GM18909 (cell line): ENCODE measurements around the gene RAB40C.

Experiments used
- ATAC-seq: cut with Tn5 transposase; IDR thresholded peaks from one replicate; pipeline ENCODE4 v1.9.1; 2021; ENCODE audit warnings: mild to moderate bottlenecking; ENCODE audit not compliant: unreplicated experiment, poor library complexity

Gene RAB40C

DNA sequence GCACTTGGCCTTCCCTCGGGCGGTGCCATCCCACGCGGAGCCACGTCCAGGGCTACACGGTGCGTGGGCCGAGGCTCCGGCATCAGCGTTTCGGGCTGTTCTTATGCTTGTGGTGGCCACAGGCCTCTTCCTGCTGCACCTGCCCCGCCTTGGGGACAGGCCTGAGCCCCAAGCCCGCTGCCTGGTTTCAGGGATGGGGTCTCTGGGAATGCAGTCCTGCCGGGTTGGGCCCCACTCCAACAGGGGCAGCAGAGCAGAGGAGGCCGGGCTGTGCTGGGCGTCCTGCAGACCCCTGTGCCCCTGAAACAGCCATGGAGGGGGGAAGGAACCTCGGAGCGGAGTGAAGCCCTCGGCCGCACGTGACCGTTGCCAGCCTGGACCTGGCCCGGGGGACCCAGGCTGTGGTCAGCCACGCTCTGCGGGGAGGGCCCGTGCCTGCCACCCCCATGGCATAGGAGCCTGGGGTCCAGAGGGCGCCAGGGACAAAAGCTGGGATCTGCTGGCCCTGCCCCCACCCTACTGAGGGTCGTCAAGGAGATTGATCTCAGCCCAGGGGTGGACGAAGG, 40.5 kb downstream of the RAB40C start:
- no peak for ATAC-seq

DNA sequence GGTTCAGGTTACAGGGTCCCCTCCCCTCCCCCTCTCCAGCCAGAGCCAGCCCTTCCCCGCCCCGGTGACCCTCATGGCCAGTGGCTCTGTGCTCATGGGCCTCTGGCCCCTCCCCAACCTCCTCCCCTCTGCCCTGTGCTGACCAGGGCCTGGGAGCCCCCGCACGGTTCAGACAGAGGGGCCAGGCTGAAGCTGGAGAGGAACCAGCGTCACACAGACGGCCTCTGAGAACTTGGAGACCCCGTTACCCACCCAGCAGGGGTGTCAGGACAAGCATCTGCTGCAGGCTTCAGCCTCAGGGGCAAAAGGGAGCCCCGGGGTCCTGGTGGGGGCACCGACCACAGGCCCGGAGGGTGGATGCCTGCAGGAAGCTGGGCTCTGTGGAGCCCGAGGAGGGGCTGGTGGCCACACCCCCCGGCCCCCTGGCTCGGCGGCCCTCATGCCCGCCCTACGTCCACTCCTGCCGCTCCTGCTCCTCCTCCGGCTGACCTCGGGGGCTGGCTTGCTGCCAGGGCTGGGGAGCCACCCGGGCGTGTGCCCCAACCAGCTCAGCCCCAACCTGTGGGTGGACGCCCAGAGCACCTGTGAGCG, 41.0 kb downstream of the RAB40C start, which contains the start of gene WFIKKN1:
Gene WFIKKN1, plus strand, starts transcription at position 171 of the 591 bp plus-strand sequence. Its CDS starts 269 bp downstream, at position 440.
- no peak for ATAC-seq

DNA sequence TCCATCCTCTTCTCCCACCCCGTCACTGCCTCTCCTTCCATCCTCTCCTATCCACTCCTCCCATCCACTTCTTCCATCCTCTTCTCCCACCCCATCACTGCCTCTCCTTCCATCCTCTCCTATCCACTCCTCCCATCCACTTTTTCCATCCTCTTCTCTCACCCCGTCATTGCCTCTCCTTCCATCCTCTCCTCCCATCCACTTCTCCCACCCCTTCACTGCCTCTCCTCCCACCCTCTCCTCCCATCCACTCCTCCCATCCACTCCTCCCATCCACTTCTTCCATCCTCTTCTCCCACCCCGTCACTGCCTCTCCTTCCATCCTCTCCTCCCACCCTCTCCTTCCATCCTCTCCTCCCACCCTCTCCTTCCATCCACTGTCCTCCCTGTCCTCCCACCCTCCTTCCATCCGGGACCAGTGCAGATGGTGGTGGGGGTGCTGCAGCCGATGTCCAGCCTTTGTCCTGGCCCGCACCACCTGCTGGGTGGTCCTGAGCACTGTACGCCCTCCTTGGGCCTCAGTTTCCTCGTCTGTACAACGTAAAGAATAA, 42.0 kb downstream of the RAB40C start:
- no peak for ATAC-seq

GRCh38 chr16:632486-633335, 42.8 kb downstream of the RAB40C start:
- ATAC-seq, result no peak

- ATAC-seq, result no peak
These were observed 43.6 kb downstream of the RAB40C start for GRCh38 chr16:633336-634050.

GRCh38 chr16:634051-634670, 44.3 kb downstream of the RAB40C start:
- no peak for ATAC-seq

DNA sequence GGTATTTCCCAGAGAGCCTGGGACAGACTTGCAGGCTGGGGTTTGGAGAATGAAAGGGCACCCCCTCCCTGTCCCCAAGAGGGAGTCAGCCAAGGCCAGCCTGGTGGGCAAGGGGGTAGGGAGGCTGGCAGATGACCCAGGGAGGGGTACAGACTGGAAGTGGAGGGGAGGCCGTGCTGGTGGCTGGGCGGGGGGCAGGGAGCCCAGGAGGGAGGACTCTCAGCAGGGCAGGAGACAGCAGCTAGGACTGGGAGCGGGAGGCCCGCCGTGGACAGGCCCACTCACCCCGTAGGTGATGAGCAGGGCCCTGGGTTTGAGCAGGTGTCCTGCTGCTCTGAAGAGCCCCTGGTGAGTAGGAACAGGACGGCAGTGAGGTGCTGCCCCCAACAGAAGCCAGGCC, 45.1 kb downstream of the RAB40C start:
- ATAC-seq, result no peak

DNA sequence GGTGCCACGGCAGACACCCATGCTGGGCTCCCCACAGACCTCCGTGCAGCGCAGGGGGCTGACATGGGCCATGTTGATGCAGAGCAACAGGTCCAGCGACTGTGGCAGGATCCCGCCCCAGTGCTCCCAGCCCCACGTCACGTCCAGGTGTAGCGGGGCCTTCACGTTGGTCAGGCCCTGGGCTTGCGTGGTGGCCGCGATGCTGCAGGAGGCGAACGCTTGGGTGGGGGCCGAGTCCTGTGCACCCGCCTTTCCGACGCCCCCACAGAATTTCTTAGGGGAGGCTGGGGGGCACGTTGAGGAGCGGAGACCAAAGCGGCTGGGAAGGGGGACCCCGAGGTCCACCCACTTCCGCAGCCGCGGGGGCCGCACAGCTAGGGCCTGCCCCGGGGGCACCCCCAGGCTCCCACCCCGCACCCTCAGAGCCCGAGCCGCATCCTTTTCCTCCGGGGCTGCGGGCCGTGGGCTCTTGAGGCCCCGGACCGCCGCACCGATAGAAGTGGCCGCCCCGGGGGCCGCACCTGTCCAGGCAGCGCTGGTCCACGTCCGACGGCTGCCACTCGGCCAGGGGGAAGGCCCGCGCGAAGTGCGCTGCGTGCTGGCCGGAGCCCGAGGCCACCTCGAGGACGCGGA, 45.8 kb downstream of the RAB40C start:
- peak; percentile 3 for ATAC-seq

DNA sequence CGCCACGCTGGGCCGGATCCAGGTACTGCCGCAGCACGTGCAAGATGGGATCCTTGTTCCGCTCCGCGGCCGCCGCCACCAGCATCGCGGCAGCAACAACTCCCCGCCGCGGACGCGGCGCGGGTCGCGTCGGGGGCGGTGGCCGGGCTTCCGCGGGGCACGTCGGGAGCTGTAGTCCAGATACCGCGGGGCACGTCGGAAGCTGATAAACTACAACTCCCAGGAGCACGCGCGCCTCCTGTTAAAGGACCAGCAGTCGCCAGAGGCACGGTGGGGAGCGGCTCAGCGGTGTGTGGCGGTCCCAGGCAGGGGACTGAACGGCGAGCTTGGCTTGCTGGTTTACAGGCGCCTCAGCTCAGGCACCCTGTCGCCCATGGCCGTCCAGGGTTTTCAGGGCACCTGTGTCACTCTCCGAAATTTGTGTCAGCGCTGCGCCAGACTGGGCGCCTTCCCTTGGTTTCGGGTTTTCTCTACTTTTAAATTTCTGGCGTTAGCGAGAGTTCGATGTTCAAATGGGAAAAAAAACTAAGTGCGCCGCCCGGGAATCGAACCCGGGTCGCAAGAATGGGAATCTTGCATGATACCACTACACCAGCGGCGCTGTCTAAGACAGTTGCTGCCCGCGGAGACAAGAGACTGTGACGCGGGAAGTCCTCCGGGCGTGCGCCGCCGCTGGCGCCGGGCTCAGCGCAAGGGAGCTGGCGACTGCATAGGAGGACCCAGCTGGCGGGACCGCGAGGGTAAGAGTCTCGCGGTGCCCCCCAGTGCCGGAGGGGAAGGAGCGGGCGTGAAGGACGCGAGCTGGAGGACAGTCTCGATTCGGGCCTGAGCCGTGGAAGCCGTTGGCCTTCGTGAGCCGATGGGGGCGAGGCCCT, 46.6 kb downstream of the RAB40C start, which contains the start of gene METTL26:
Gene METTL26, minus strand, starts transcription at position 100 of the 875 bp plus-strand sequence. Its CDS starts 15 bp downstream, at position 85.
- peak; percentile 78 for ATAC-seq

DNA sequence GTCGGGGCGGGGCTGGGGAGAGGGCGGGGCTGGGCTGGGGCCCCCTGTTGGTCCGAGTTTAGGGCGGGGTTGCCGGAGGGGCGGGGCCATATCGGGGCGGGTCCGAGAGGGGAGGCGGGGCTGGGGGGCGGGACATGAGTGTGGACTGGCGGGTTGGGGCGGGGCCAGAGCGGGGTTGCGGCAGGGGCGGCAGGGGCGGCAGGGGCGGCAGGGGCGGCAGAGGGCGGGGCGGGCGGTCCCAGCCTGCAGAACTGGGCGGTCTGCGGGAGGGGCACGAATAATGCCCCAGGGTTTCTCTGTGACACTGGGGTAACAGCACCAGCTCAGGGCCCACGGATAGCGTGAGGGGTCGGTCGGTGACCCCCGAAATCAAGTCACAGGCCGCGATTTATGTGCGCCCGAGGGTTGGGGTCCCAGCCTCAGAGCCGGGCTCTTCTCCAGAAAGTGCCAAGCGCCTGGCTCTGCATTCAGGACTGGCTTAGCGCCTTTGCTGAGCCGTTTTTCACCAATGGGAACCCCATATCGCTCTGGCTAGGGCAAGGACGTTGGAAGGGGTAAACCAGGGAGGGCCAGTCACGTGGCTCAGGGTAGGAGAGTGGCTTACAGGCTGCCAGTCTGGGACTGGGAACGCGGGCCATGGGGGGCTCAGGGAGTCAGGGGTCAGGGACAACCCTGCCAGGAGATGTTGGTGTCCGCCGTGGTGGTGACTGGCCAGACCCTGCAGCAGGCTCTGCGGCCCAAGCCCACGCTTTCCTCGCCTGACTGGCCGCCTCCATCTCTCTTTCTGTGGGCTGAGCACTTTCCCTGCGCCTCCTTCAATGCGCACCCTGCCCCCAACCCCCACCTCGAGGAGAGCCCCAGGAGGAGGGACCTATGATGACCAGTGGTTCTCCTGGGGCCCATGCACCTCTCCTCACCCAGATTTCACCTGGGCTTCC, 47.5 kb downstream of the RAB40C start:
- ATAC-seq, result no peak

DNA sequence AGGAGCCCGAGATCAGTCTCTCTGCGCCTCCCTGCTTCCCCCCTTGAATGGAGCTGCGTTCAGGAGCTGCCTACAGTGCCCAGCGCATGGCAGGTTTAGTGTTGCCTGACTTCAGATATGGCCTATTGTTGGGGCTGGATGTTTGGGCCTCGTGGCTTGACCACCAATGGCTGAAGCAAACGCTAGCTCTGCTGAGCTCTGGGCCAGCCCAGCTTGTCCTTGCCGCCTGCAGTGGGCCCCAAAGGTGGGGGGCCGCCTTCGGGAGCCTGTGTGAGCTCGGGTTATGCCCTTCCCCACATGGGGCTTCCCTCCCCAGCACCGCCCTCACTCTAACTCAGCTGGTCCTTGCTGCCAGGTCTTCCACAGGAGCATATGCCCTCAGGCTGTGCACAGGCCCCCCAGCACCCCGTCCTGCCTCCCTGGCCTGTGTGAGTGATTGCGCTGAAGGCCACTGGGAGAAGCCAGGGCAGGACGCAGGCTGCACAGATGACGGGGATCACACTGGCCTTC, 48.2 kb downstream of the RAB40C start:
- ATAC-seq, result no peak

- no peak for ATAC-seq
These were observed 49.0 kb downstream of the RAB40C start for GRCh38 chr16:638836-639235.

- ATAC-seq, result no peak
These were observed 50.7 kb downstream of the RAB40C start for GRCh38 chr16:640614-641013.

DNA sequence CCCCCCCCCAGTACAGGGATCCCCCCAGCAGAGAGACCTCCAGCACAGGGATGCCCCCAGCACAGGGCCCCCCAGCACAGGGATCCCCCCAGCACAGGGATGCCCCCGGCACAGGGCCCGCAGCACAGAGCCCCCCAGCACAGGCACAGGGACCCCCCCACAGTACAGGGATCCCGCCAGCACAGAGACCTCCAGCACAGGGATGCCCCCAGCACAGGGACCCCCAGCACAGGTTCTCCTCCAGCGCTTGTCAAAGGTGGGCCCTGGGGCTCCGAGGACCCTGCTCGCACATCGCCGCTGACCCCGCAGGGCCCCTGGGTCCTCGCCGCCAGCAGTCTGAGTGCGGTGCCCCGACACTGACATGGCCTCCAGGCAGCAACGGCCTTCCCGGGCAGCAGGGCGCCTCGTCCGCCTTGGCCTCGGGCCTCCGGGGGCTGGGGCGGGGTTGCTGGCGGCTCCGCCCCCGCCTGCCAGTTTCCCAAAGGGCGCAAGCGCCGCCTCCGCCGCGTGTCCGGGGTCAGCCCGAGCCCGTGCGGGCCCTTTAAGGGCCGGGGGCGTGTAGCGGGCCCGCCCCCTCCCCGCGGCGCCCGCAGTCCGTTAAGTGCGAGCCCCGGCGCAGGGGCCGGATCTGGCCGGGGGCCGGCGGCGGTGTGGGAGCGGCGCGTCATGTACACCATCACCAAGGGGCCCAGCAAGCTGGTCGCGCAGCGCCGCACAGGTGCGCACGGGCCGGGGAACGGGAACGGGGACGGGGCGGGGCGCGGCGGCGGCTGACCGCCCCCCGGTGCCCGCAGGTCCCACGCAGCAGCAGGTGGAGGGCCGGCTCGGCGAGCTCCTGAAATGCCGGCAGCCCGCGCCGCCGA, 51.7 kb downstream of the RAB40C start, which contains the start of gene MCRIP2:
Gene MCRIP2, plus strand, starts transcription at position 503 of the 863 bp plus-strand sequence. Its CDS starts 164 bp downstream, at position 667.
- ATAC-seq, result peak; percentile 50

- ATAC-seq, result peak; percentile 48
These were observed 52.6 kb downstream of the RAB40C start for GRCh38 chr16:642189-643049.
